NAMALWA (cell line): ENCODE results near the gene SPDYE8.
"Not testable (repeated sequence)": the region's sequence is repeated elsewhere in the genome, so short reads cannot be mapped to it uniquely, and the experiment has no call there.

Experiments
- DNase-seq: peaks from one replicate; pipeline ENCODE4 v3.0.0-alpha.2; 2015; ENCODE audit warnings: low spot score

The SPDYE8 gene

GRCh38 chr7:73029666-73030065 lies at the start of gene SPDYE8:
SPDYE8 (minus strand) TSS chr7:73029766; CDS start chr7:73027966, 1,800 bp downstream.
- DNase-seq, result not testable (repeated sequence)

DNA sequence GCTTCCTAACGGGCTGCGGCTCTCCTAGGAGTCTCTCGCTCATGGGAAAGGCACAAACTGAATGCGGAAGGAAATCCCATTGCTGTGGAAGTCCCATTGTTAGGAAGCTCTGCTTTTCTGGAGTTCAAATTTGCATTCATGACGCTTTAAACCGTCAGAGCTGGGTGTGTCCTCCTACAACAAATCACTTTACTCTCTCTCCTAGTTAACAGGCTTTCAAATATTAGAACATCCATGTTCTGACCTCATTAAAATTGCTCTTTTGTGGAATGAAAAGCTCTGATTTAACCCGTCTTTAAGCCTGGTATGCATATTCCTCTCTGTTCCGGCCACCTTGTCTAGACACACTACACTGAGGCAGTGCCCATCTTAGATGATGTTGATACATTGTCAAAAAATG lies 28.2 kb upstream of the SPDYE8 start, which contains the start of gene SPDYE11:
Gene SPDYE11 (minus strand): TSS at position 101 of the 400 bp plus-strand sequence. CDS start 1,800 bp downstream, outside the sequence.
- DNase-seq, result not testable (repeated sequence)

DNA sequence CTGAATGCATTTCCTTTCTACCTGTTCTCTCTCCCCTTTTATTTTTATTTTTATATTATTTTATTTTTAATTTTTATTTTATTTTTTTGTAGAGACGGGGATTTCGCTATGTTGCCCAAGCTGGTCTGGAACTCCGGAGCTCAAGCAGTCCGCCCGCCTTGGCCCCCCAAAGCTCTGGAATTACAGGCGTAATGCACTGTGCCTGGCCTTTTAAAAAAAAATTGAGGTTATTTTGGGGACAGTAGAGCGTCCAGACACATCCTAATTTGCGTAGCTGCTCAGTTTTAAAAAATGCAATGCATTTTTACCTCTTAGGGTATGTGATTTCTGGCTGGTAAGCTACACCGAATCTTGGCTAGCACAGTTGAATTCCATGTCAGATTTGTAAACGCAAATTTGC lies 23.1 kb downstream of the SPDYE8 start:
- DNase-seq, result peak; percentile 1

GRCh38 chr7:73005693-73006447 lies 23.7 kb downstream of the SPDYE8 start:
- not testable (repeated sequence) for DNase-seq

GRCh38 chr7:73005356-73005692 lies 24.2 kb downstream of the SPDYE8 start:
- not testable (repeated sequence) for DNase-seq

- not testable (repeated sequence) for DNase-seq
These were observed 31.6 kb downstream of the SPDYE8 start for GRCh38 chr7:72997887-72998468.

GRCh38 chr7:72997447-72997846 lies 32.1 kb downstream of the SPDYE8 start:
- not testable (repeated sequence) for DNase-seq

DNA sequence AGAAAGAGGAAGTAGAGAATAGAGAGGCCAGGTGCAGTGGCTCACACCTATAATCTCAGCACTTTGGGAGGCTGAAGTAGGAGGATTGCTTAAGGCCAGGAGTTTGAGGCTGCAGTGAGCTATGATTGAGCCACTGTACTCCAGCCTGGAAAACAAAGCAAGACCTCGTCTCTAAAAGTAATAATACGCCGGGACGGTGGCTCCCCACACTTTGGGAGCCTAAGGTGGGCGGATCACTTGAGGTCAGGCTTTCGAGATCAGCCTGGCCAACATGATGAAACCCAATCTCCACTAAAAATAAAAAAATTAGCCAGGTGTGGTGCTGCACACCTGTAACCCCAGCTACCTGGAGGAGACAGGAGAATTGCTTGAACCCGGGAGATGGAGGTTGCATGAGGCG lies 34.1 kb downstream of the SPDYE8 start:
- DNase-seq, result not testable (repeated sequence)

- not testable (repeated sequence) for DNase-seq
These were observed 39.2 kb downstream of the SPDYE8 start for GRCh38 chr7:72990146-72990913.

DNA sequence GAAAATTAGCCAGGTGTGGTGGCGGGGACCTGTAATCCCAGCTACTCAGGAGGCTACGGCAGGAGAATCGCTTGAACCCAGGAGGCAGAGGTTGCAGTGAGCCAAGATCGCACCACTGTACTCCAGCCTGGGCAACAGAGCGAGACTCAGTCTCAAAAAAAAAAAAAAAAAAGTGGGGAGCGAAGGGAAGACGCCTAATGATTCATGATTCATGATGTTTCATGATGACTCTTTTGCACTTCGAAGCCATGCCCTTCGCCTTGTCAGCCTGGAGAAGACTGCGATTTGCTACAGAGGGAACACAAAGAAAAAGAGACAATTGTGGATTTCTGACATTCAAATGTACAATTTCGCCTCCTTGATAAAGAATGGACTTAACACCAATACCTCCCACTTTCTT lies 47.5 kb downstream of the SPDYE8 start:
- not testable (repeated sequence) for DNase-seq

GRCh38 chr7:72980382-72980781 lies 49.2 kb downstream of the SPDYE8 start:
- not testable (repeated sequence) for DNase-seq

DNA sequence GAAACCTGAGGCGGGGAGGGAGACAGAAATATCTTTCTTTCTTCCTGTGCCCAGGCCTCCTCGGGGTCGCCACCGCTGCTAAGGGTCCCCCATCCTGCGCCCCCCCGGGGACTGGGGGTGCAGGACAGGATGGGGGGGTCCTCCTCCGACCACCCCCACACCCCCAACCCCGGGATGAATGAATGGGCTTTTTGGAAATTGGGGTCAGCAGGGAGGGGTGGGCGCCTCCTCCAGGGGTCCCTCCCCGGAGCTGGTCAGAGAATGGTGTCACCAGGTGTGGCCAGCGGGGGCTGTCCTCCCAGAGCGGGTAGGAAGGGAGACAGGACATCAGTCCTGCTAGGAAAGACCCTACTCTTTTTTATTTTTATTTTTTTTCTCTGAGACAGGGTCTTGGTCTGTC lies 53.1 kb downstream of the SPDYE8 start:
- not testable (repeated sequence) for DNase-seq

DNA sequence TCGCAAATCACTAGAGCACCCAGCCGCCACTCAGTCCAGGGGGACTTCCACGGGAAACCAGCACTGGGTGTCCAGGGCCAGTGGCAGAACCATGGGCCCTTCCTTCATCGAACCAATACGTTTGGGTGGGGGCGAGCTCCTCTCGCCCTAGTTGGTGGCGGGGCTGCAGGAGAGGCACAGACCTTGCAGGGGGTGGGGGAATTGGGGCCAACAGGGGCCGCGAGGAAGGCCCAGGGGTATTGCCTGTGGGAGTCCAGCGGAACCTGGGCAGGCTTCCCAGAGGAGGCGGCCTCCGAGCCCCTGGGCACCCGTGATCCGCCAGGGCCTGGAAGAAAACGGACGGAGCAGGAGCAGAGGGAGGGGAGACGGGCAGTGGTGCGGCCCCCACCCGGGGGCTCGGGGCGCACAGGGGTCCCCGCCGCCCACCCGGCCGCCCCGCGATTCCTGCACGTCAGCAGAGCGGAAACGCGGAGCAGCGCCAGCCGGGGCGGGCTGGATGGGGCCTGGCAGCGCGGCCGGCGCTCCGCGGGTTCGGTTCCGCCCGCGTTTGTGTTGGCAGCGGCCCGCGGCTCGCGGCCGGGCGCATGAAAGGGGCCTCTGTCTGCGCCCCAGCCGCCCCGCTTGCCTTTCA lies 53.8 kb downstream of the SPDYE8 start:
- not testable (repeated sequence) for DNase-seq

- DNase-seq, result not testable (repeated sequence)
These were observed 54.8 kb downstream of the SPDYE8 start for GRCh38 chr7:72974781-72975180.

- DNase-seq, result not testable (repeated sequence)
These were observed 58.1 kb downstream of the SPDYE8 start for GRCh38 chr7:72971505-72971904.
